KG1 (cell line): ENCODE data around the gene COBL.

Experiments
- DNase-seq: peaks from one replicate; lab custom pipeline; 2025; lab: John Stamatoyannopoulos, UW

Gene COBL

DNA sequence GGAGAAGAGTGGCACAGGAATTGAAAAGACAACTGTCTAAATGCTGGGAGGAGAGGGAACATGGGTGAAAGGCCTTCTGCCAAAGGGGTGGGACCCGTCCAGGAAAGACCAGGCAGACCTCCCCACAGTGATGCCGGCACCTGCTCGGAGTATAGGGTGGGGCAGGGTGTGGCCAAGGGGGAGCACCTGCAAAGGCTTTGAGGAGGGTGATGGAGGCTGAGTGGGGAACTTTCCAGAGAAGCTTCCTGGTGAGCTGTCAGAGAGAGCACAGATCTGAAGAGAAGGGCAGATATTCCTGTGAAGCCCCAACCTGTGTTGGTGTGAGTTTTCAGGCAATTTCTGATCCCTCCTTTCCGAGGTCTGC, 270.5 kb downstream of the COBL start:
- DNase-seq, result no peak

DNA sequence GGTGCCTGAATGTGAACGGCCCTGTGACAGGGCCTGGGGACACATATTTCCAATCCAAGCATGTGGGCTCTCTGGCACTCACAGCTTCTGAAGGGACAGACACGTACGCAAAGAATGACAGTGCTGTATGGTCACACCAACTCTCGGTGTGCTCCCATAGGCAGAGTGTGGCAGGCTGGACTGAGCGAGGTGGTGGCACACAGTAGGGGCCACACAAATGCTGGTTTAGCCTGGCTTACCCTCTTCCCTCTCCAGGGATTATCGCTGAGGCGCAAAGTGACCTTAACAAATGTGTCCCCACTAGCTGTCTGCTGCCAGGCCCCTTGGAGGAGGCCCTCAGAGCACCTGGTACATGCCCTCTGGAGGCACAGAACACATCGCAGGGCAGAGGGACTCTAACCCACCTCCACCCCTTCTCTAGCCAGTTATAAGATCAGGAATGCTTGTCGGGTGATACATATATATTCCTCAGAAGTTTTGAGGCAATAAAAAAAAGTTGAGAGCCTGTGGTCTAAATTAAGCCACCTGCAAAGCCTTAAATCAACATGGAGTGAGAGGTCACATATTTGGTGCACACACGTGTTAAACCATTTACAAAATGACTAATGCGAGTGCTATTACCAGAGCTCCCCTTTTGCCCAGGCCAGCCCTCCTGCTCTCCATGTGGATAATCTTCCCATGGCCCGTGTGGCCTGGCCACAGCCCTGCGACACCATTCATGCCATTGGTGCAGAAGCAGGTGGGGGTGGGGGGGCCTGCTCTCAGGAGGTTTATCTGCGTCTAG, 271.1 kb downstream of the COBL start:
- DNase-seq, result no peak

DNA sequence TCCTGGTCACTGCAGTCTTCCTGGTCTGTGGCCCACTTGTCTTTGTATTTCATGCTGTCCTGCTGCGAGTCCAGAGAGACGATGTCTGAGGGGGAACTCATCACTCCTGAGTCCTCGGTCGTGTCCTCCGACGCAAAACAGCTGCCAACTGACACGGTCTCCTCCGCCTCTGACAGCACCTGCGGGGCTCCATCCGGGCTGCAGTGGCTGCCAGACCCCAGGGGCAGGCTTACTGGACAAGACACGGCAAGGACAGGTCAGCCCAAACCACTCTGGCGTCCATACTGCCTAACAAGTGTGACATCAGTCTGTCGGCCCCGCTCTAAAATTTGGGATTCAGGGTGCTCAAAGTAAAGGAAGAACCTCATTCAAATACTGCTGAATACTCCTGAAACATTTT, 273.1 kb downstream of the COBL start:
- no peak for DNase-seq

DNA sequence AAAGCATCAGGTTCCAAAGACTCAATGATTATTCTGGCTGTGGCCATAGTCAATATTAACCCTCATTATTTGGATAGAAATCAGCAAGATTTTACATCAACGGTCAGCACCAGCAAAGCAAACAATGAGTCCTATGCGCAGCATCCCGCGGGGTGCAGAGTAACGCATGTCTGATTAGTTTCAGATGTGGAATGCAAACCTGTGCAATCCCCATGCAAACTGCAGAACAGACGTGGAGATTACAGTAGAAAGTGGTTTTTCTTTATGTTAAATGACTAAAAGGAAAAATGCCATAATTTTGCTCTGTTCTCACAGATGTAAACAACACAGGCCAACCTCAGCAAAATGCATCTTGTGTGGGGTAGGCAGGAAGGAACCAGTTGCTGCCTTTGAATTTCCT, 275.8 kb downstream of the COBL start:
- DNase-seq, result no peak

DNA sequence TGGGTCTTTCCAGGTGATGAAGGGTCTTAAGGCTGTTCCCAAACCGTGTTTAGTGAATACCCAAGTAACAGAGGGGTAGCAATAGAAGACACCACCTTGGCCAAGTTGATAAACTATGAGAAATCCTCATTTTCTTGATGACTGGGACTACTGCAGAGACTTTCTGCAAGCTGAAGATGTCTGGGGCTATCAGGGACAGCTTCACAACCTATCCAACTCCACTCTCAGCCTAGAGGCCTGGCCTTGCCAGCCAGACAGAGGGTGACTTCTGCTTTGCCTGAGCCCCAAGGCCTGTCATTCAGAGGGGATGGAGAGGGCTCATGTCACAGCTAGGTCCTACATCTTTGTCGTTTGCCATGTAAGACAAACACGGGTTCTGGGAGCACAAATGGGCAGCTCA, 278.0 kb downstream of the COBL start:
- DNase-seq, result no peak

DNA sequence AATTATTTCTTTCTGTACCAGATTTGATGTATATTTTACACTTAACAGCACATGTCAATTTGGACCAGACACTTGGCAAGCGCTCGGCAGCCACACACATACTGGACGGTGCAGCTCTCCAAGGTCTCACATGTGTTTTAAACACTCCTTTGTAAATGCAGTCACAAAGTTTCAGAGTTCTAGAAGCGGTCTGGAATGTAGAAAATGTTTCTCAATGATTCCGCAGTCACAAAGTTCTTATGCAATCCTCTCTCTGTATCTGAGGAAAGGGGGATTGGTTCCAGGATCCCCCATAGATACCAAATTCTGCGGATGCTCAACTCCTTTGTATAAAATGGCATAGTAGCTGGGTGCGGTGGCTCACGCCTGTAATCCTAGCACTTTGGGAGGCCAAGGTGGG, 280.9 kb downstream of the COBL start:
- DNase-seq, result no peak

GRCh38 chr7:51034521-51035264, 281.9 kb downstream of the COBL start:
- DNase-seq, result no peak

GRCh38 chr7:51033727-51034520, 282.7 kb downstream of the COBL start:
- no peak for DNase-seq

DNA sequence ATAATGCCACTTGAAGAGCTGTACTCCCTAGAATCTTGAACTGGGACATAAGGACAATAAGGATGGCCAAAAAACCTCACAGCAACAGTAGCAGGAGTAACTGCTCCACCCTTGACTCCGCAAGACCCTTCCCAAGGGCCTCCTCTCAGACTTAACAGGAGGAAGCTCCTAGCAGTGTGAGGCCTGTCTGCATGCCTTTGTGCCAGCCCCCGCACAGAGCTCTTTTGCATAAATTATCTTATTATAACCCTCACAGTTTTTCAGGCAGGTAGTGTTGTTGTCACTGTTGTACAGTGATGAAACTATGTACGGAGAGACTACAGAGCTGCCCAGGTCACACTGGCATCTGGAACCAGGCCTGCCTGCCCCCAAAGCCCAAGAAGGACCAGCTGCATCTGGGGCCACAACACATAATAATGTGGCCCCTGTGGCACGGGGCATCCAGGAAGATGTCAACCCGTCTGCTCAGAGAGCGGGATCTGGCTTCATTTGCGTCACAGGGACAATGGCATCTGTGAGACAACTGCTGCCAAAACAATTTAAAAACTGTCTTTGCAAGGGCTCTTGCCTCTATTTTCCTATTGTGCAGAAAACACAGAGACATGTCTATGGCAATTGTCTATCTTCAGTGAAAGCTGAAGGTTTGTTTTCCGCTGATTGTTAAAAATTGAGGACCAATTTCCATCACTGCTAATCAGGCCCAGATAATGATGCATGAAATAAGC, 284.7 kb downstream of the COBL start:
- DNase-seq, result no peak

DNA sequence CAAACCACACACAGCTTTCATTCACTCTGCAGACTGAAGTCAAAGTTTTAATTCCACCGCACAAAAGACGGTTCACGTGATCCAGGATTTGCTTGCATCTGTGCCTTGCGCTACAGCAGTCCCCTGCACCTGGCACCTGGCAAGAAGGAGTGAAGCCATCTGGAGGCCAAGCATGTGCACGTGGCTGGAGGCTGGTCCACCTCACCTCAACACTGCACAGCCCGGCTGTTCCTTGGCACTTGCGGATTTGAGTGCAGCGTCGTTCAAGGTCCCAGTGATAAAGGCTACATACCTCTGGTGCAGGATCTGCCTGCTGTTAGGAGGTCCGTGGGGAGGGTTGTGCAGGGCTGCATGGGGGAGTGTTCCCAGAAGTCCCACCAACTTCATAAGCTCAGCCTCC, 285.4 kb downstream of the COBL start:
- DNase-seq, result no peak

GRCh38 chr7:51029701-51030191, 286.9 kb downstream of the COBL start:
- DNase-seq, result no peak

GRCh38 chr7:51029131-51029530, 287.5 kb downstream of the COBL start:
- no peak for DNase-seq

- no peak for DNase-seq
Measured at GRCh38 chr7:51027935-51028830, 288.4 kb downstream of the COBL start.

DNA sequence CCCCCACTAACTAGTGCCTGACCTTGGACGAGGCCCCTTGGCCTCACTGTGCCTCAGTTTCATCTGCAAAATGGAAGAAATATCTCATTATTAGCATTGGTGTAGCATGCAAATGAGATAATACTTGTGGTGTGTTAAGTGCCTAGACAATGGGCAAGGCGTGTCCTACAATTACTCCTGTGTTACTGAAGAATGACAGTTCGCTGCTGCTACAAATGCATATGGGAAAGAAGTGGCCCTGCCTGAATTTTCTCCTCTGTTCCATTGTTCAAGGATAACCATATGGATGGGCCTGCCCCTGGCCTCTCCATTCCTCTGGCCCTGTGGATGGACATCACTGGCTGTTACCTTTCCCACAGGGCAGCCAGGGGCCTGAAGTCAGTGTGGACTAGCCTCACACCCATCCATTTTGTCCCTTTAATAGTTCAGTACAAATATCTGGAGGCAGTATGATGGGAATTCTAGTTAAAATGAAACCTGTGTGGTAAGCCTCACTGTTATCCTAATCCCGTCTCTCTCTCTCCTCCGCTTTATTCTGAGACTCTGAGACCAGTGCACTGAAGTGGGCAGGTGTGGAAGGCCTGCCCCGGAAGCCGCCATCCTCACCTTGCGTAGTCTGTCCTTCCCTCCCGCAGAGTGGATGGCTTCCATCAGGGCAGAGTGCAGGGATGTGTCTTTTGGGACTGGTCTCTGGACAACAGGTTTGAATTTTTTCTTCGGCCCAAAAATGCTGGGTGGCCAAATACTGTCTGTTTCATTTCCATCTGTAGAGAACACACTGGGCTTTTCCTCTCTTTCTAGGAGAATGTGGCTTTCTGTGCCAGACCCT, 289.3 kb downstream of the COBL start:
- DNase-seq, result no peak

GRCh38 chr7:51026341-51026740, 290.3 kb downstream of the COBL start:
- no peak for DNase-seq

DNA sequence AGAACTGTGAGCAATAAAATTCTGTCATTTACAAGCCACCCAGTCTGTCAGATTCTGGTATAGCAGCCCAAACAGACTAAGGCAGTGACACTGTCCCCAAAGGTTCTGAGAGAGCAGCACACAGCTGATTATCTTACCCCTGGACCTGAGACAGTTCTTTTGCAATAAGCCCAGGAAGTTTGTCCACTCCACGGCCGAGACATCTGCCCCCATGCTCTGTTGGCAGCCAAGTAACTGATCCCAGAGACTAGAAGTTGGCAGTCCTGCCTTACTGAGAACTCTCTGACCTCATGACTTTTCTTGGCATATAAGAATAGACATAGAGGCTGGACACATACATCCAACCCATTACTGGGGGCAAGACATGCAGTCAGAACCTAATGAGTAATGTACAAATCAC, 290.9 kb downstream of the COBL start:
- no peak for DNase-seq

GRCh38 chr7:51024867-51025266, 291.7 kb downstream of the COBL start:
- no peak for DNase-seq

DNA sequence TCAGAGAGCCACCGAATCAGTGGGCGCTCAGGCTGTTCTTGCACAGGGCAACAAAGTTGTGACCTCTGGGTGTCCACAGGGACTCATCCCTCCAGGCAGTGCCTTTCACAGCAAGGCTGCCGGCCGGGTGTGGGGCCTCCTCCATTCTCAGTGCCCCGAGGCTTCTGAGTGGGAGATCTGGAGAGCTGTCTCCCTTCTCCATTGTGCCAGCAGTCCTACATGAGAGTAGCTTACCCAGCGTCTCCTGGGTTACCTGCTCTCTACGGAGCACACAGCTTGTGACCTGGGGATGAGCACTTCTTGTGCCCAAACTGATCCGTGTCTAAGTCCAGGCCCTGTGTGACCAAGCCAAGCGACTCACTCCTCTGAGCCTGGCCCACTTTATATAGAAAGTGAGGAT, 293.1 kb downstream of the COBL start:
- DNase-seq, result no peak

DNA sequence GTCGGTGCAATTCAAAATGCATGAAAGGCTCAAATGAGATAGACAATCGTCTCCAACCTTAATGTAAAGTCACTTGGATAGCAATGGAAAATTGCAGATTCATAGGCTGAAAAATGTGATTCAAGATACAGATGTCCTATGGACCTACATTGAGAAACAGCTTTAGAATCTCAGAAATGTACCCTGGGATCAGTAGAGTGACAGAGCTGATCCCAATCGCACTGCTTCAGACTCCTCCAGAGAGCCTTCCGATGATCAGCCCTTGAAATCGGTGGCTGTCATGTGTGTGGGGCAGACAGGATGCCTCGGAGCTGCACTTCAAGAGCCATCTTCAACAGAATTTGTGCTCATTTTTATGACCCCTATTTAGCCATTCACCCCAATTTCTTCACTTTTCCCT, 293.8 kb downstream of the COBL start:
- DNase-seq, result no peak

DNA sequence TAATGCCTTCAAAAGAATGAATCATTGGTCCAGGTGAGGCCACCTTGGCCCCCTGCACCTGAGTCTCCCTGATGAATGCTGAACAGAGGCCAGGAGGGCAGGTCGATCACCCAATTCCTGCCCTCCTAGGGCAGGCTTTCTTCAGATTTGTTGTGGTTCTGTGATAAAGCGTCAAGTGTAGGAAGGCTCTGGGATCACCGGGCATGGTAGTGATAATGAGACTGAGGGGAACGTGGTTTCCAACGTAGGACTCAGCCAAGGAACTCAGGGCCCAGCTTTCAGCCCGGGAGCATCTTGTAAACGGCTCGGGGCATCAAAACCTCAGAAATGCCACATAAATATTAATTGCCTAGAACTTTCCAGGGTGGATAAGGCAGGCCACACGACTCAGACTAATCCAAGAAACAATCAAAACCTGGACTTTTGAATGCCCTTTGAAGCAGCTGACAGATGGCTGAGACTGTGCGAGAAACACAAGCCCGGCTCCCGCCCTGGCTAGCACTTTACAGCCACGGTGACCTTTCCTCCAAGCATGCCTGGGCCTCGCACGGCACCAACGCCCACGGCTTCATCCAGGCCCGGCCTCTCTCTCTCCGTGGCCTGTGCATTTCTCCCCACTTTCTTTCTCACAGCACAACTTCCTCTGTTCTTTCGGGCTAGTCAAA, 294.6 kb downstream of the COBL start:
- no peak for DNase-seq
